Right atrium auricular region (tissue), 2 donors: ENCODE results near the gene SPINK9. TPM values are rescaled to one million over a fixed set of nuclear protein-coding genes. Genes with fewer than 3 reads are reported as not detected.

ENCODE experiments used
- DNase-seq: peaks from one replicate; pipeline ENCODE4 v3.0.0-alpha.2; 2019; ENCODE audit warnings: low spot score
- H3K27ac ChIP-seq, 2 donors: fragments of 200-600 bp; sonication (generic); 1 replicate in 1 of 2; 2 replicates in 1 of 2; pipeline ENCODE4 v1.5.1; 2016 to 2019
- H3K27me3 ChIP-seq, 2 donors: fragments of 200-600 bp; sonication (generic); one replicate each; pipeline versions ENCODE4 v1.5.1 to v1.6.0; 2017 to 2019
- H3K36me3 ChIP-seq: fragments of 200-600 bp; sonication (generic); one replicate; pipeline ENCODE4 v1.5.1; 2016
- H3K4me1 ChIP-seq, 2 donors: fragments of 200-600 bp; sonication (generic); one replicate each; pipeline versions ENCODE4 v1.5.1 to v1.6.0; 2017 to 2019
- H3K4me3 ChIP-seq, 2 donors: fragments of 200-600 bp; sonication (generic); 1 replicate in 1 of 2; 2 replicates in 1 of 2; pipeline ENCODE4 v1.5.1; 2017 to 2019; ENCODE audit warnings: mild to moderate bottlenecking in 1 of 2, moderate library complexity in 1 of 2
- H3K9me3 ChIP-seq, 2 donors: fragments of 200-600 bp; sonication (generic); one replicate each; pipeline ENCODE4 v1.5.1; 2019
- CTCF ChIP-seq, 2 donors: fragments of 200-600 bp; sonication (generic); IDR thresholded peaks; one replicate each; pipeline ENCODE4 v1.5.1; 2019; ENCODE audit warnings: antibody characterized with exemption in 2 of 2
- total RNA-seq, 2 donors: library from RNA; depleted of rRNA; stranded (reverse); fragments of >200 nt; gene quantifications; one replicate each; pipeline ENCODE4 v1.1.0, GENCODE V29; 2016

SPINK9 gene
- total RNA-seq, result not detected

- no peak within 1 kb of the TSS for H3K27ac ChIP-seq
- no peak for TF ChIP-seq CTCF (IDR thresholded peaks at IDR 0.05)
- no peaks in the 10 kb centered on the region for H3K27me3 ChIP-seq
- no peaks in the 10 kb centered on the region for H3K36me3 ChIP-seq
- H3K4me3 ChIP-seq, result no peak within 1 kb of the TSS
- no peaks in the 10 kb centered on the region for H3K9me3 ChIP-seq
- H3K4me1 ChIP-seq, result no peaks in the 10 kb centered on the region
- DNase-seq, result no peak
Observed at GRCh38 chr5:148335259-148335658, at the start of gene SPINK9. Gene SPINK9 (plus strand): TSS chr5:148335559. CDS start chr5:148335614, 55 bp downstream.

GRCh38 chr5:148290271-148291195 is 44.8 kb upstream of the SPINK9 start:
- no peaks in the 10 kb centered on the region for H3K9me3 ChIP-seq

GRCh38 chr5:148297731-148298130 is 37.6 kb upstream of the SPINK9 start:
- no peak for TF ChIP-seq CTCF (IDR thresholded peaks at IDR 0.05)
- H3K4me3 ChIP-seq, result no peak overlapping the region
- no peaks in the 10 kb centered on the region for H3K4me1 ChIP-seq
- DNase-seq, result no peak
- H3K9me3 ChIP-seq, result no peaks in the 10 kb centered on the region
- H3K27ac ChIP-seq, result no peak overlapping the region
- no peaks in the 10 kb centered on the region for H3K27me3 ChIP-seq
- H3K36me3 ChIP-seq, result no peaks in the 10 kb centered on the region

More at GRCh38 chr5:148290271-148291195, 44.8 kb upstream of the SPINK9 start:
- Histone ChIP-seq H3K36me3 (no peaks in the 10 kb centered on the region), H3K4me3 (no peak overlapping the region), H3K27me3 (no peaks in the 10 kb centered on the region), H3K27ac (no peak overlapping the region), H3K4me1 (no peaks in the 10 kb centered on the region)
- DNase-seq, result no peak
- peak; percentile 33 to 67 for TF ChIP-seq CTCF (IDR thresholded peaks at IDR 0.05)

GRCh38 chr5:148306446-148306845 is 28.9 kb upstream of the SPINK9 start:
- Histone ChIP-seq H3K4me1 (no peaks in the 10 kb centered on the region), H3K4me3 (no peak overlapping the region), H3K36me3 (no peaks in the 10 kb centered on the region), H3K27ac (no peak overlapping the region), H3K27me3 (no peaks in the 10 kb centered on the region), H3K9me3 (no peaks in the 10 kb centered on the region)
- DNase-seq, result no peak
- TF ChIP-seq CTCF (IDR thresholded peaks at IDR 0.05), result no peak

GRCh38 chr5:148309019-148309418 is 26.3 kb upstream of the SPINK9 start:
- Histone ChIP-seq H3K36me3 (no peaks in the 10 kb centered on the region), H3K27ac (no peak overlapping the region), H3K27me3 (no peaks in the 10 kb centered on the region), H3K4me1 (no peaks in the 10 kb centered on the region), H3K9me3 (no peaks in the 10 kb centered on the region), H3K4me3 (no peak overlapping the region)
- no peak for DNase-seq
- no peak for TF ChIP-seq CTCF (IDR thresholded peaks at IDR 0.05)
